Measurements from ENCODE around the gene COX7A1.

COX7A1 gene

GRCh38 chr19:36111200-36111539 lies 41.1 kb downstream of the COX7A1 start:
- DNase-seq, result no peak

GRCh38 chr19:36110487-36111199 lies 41.6 kb downstream of the COX7A1 start, which contains the start of gene OVOL3:
TSS of gene OVOL3 (plus strand) at chr19:36111143. CDS start at chr19:36111203, 60 bp downstream.
- DNase-seq, result no peak

DNA sequence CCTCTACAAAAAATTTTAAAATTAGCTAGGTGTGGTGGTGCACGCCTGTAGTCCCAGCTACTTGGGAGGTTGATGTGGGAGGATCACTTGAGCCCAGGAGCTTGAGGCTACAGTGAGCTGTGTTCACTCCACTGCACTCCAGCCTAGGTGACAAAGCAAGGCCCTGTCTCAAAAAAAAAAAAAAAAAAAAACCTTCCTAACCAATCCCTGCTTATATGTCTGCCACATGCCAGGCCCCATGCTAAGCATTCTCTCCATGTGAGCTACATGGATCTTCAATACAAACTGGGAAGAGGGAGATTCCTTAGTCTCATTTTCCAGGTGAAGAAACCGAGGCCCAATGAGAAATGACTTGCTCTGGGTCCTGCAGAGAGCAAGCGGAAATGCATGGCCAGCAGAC lies 43.6 kb downstream of the COX7A1 start:
- no peak for DNase-seq

- DNase-seq, result no peak
Measured at GRCh38 chr19:36106991-36107390, 45.3 kb downstream of the COX7A1 start.

DNA sequence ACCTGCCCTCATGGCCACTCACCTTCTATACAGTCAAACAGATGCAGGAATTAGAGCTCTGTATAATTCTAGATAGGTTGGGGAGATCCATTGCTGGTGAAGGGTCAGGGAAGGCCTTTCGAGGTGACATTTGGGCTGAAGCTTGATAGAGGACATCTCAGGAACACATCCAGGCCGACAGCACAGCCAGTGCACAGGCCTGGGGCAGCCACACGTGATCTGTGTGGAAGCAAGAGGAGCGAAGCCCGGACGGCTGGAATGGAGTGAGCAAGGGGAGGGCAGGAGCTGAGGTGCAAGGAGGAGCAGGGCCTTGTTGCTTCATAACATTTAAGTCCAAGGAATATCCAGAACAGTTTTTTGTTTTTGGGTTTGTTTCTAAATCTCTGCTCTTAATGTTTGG lies 45.8 kb downstream of the COX7A1 start:
- DNase-seq, result no peak

GRCh38 chr19:36103842-36104552 lies 48.2 kb downstream of the COX7A1 start:
- DNase-seq, result no peak

DNA sequence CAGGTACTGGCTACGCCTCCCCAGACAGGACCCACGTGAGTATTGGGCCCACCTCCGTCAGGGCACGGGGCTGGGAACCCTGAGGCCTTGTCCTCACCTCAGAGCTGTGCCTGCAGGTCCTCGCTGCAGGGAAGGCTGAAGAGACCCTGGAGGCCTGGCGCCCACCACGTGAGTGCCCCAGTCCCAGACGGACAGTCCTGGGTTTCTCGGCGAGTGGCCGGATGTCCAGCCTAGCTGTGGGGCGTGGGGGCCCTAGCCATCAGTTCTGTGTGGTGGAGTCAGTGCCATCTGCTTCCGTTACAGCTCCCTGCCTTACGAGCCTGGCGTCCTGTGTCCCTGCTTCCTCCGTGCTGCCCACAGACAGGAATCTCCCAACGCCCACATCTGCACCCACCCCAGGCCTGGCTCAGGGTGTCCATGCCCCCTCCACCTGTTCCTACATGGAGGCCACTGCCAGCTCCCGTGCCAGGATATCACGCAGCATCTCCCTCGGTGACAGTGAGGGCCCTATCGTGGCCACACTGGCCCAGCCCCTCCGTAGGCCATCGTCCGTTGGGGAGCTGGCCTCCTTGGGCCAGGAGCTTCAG lies 49.1 kb downstream of the COX7A1 start:
- no peak for DNase-seq

GRCh38 chr19:36101550-36102327 lies 50.5 kb downstream of the COX7A1 start:
- DNase-seq, result no peak

Data from hippocampal formation (tissue), 2 donors.